Spleen (tissue), 7 donors: ENCODE data around the gene DCP2.

ENCODE experiments used
- CTCF ChIP-seq, 11 experiments: fragments of 200-600 bp in 7 of 11; fragments of 450-650 bp in 4 of 11; sonication (generic) in 4 of 11; IDR thresholded peaks in 8 of 11; conservative IDR thresholded peaks in 3 of 11; 1 replicate in 7 of 11; 2 replicates in 4 of 11; pipeline versions ENCODE4 v1.4.0 to v1.8.0; 2016 to 2021; ENCODE audit warnings: antibody characterized with exemption in 11 of 11, inconsistent platforms in 4 of 11, mild to moderate bottlenecking in 1 of 11
- POLR2AphosphoS5 ChIP-seq, 3 donors: sonication (generic); formaldehyde crosslinking; IDR thresholded peaks; one replicate each; pipeline ENCODE4 v1.5.1; 2017; ENCODE audit warnings: antibody characterized with exemption in 3 of 3
- donor health status: DM: no; HTN: no; CAD: no; lungs with moderate emphysema.
- donor health status: DM: no; HTN: no; CAD: no.
- donor health status: DM: no; HTN: no; CAD: no.

GRCh38 chr5:113047234-113047633, 70.6 kb downstream of the DCP2 start:
- TF ChIP-seq CTCF (IDR thresholded peaks at IDR 0.05 in 8 of 11, conservative IDR thresholded peaks at IDR 0.05 in 3 of 11) (no peak), POLR2AphosphoS5 (IDR thresholded peaks at IDR 0.05) (no peak)
